H1 (cell line): Measurements from ENCODE around the gene PINK1. TPM values are rescaled to one million over a fixed set of nuclear protein-coding genes. Genes with fewer than 3 reads are reported as not detected.

Experiments used
- CTCF ChIA-PET: fragments of 300-600 bp; sonication (Branson Sonifier 250); formaldehyde crosslinking; loops from one replicate; lab custom pipeline; 2021; ENCODE audit not compliant: partially characterized antibody; lab: Charles Lee
- POLR2A ChIA-PET: fragments of 300-600 bp; sonication (Branson Sonifier 250); formaldehyde crosslinking; loops from one replicate; lab custom pipeline; 2021; ENCODE audit warnings: inconsistent platforms; ENCODE audit not compliant: partially characterized antibody; lab: Charles Lee
- DNase-seq, 2 experiments: peaks; one replicate each; pipeline versions ENCODE4 v3.0.0 to v3.0.0-alpha.2; 2010 to 2022; ENCODE audit warnings: low spot score in 2 of 2, low read depth in 1 of 2, mixed read lengths in 1 of 2
- FAIRE-seq: peaks from 2 replicates; lab custom pipeline; 2011; peaks lifted over from hg19 to GRCh38; lab: Jason Lieb, UNC
- H2AFZ ChIP-seq: 2 replicates; pipeline ENCODE4 v1.8.1; 2012; ENCODE audit warnings: low read length, inconsistent platforms
- H2AK5ac ChIP-seq: 2 replicates; pipeline ENCODE4 v1.6.1; 2013; ENCODE audit warnings: low read depth, low read length
- H2BK120ac ChIP-seq: replicated peaks from 2 replicates; pipeline ENCODE3; 2013; ENCODE audit warnings: low read depth, low read length, inconsistent platforms
- H2BK12ac ChIP-seq: 2 replicates; pipeline ENCODE4 v1.6.1; 2013; ENCODE audit warnings: low read depth, low read length
- H2BK15ac ChIP-seq: 2 replicates; pipeline ENCODE4 v1.6.1; 2013; ENCODE audit warnings: low read length
- H2BK20ac ChIP-seq: 2 replicates; pipeline ENCODE4 v1.6.1; 2013; ENCODE audit warnings: low read length
- H2BK5ac ChIP-seq: 2 replicates; pipeline ENCODE4 v1.6.1; 2013; ENCODE audit warnings: low read depth, low read length
- H3K14ac ChIP-seq: 2 replicates; pipeline ENCODE4 v1.6.1; 2013; ENCODE audit warnings: inconsistent platforms; ENCODE audit not compliant: insufficient read length
- H3K18ac ChIP-seq: 2 replicates; pipeline ENCODE4 v1.6.1; 2013; ENCODE audit warnings: low read length; ENCODE audit errors: extremely low read depth
- H3K23ac ChIP-seq: 2 replicates; pipeline ENCODE4 v1.6.1; 2013; ENCODE audit warnings: inconsistent platforms; ENCODE audit not compliant: insufficient read length
- H3K23me2 ChIP-seq: 2 replicates; pipeline ENCODE4 v1.6.1; 2013; ENCODE audit warnings: low read depth, low read length
- H3K27ac ChIP-seq: 2 replicates; pipeline ENCODE4 v1.6.1; 2011; ENCODE audit warnings: low read depth, low read length, inconsistent platforms
- H3K27me3 ChIP-seq, 4 experiments: replicated peaks in 1 of 4; 1 replicate in 1 of 4; 2 replicates in 3 of 4; pipeline versions ENCODE4 v1.6.1 to v1.8.1; 2011 to 2013; ENCODE audit warnings: low read length in 3 of 4, mild to moderate bottlenecking in 3 of 4, inconsistent platforms in 2 of 4, mixed read lengths in 2 of 4, moderate library complexity in 1 of 4; ENCODE audit not compliant: control insufficient read depth in 3 of 4, insufficient read depth in 3 of 4; ENCODE audit errors: extremely low read depth in 1 of 4
- H3K36me3 ChIP-seq, 4 experiments: 2 replicates each; pipeline versions ENCODE4 v1.6.1 to v1.8.1; 2011 to 2013; ENCODE audit warnings: mild to moderate bottlenecking in 4 of 4, low read length in 3 of 4, moderate library complexity in 2 of 4, control low read depth in 1 of 4, inconsistent platforms in 1 of 4; ENCODE audit not compliant: insufficient read depth in 4 of 4, control insufficient read depth in 2 of 4
- H3K4ac ChIP-seq: replicated peaks from 2 replicates; pipeline ENCODE3; 2013; ENCODE audit warnings: low read length, low read depth, mixed read lengths, inconsistent platforms; ENCODE audit not compliant: insufficient read length
- H3K4me1 ChIP-seq, 4 experiments: replicated peaks in 1 of 4; 1 replicate in 1 of 4; 2 replicates in 3 of 4; pipeline versions ENCODE4 v1.6.1 to v1.8.1; 2011 to 2013; ENCODE audit warnings: low read length in 3 of 4, inconsistent platforms in 2 of 4, mixed read lengths in 1 of 4; ENCODE audit not compliant: insufficient read depth in 4 of 4, control insufficient read depth in 3 of 4
- H3K4me2 ChIP-seq, 2 experiments: 2 replicates each; pipeline versions ENCODE4 v1.6.1 to v1.8.1; 2011 to 2013; ENCODE audit warnings: low read depth in 2 of 2, low read length in 2 of 2, control low read depth in 1 of 2, inconsistent platforms in 1 of 2, mild to moderate bottlenecking in 1 of 2; ENCODE audit not compliant: insufficient read depth in 1 of 2
- H3K4me3 ChIP-seq, 4 experiments: fragments of 200-600, 300-600 bp in 1 of 4; sonication (generic), shearing (Covaris generic), sonication (Bioruptor Twin) in 1 of 4; 2 replicates each; pipeline versions ENCODE4 v1.5.1 to v1.8.1; 2011 to 2016; ENCODE audit warnings: low read length in 4 of 4, low read depth in 3 of 4, control low read depth in 2 of 4, inconsistent platforms in 2 of 4, mild to moderate bottlenecking in 2 of 4, mixed read lengths in 1 of 4, moderate library complexity in 1 of 4; ENCODE audit not compliant: insufficient read depth in 2 of 4; ENCODE audit errors: extremely low read depth in 1 of 4
- H3K56ac ChIP-seq: replicated peaks from 2 replicates; pipeline ENCODE3; 2013; ENCODE audit warnings: low read depth, mild to moderate bottlenecking, mixed read lengths, low read length, inconsistent platforms; ENCODE audit not compliant: insufficient read length
- H3K79me1 ChIP-seq: 2 replicates; pipeline ENCODE4 v1.6.1; 2013; ENCODE audit warnings: low read depth, low read length, control low read depth
- H3K79me2 ChIP-seq, 2 experiments: 2 replicates each; pipeline versions ENCODE4 v1.6.1 to v1.8.1; 2012 to 2013; ENCODE audit warnings: low read length in 2 of 2, mild to moderate bottlenecking in 2 of 2, inconsistent platforms in 1 of 2; ENCODE audit not compliant: insufficient read depth in 2 of 2, control insufficient read depth in 1 of 2
- H3K9ac ChIP-seq, 4 experiments: replicated peaks in 1 of 4; 1 replicate in 1 of 4; 2 replicates in 3 of 4; pipeline versions ENCODE4 v1.6.1 to v1.8.1; 2011 to 2013; ENCODE audit warnings: low read depth in 3 of 4, low read length in 3 of 4, control low read depth in 2 of 4, mild to moderate bottlenecking in 2 of 4, moderate library complexity in 2 of 4, inconsistent platforms in 1 of 4; ENCODE audit errors: extremely low read depth in 1 of 4
- H3K9me3 ChIP-seq, 2 experiments: 2 replicates each; pipeline versions ENCODE4 v1.6.1 to v1.8.1; 2012 to 2013; ENCODE audit warnings: mild to moderate bottlenecking in 2 of 2, moderate library complexity in 2 of 2, control low read depth in 1 of 2, inconsistent platforms in 1 of 2, low read depth in 1 of 2, low read length in 1 of 2, mixed read lengths in 1 of 2; ENCODE audit not compliant: insufficient read depth in 2 of 2
- H4K20me1 ChIP-seq, 2 experiments: replicated peaks in 1 of 2; 2 replicates each; pipeline versions ENCODE3 to v1.8.1; 2011 to 2013; ENCODE audit warnings: inconsistent platforms in 2 of 2, low read length in 2 of 2, mild to moderate bottlenecking in 1 of 2; ENCODE audit not compliant: insufficient read depth in 2 of 2, control insufficient read depth in 1 of 2
- H4K5ac ChIP-seq: 2 replicates; pipeline ENCODE4 v1.6.1; 2013; ENCODE audit warnings: low read length, low read depth, mixed read lengths, inconsistent platforms; ENCODE audit not compliant: insufficient read length
- H4K8ac ChIP-seq: 2 replicates; pipeline ENCODE4 v1.8.0; 2013; ENCODE audit warnings: mild to moderate bottlenecking, moderate library complexity, low read length, inconsistent platforms; ENCODE audit not compliant: insufficient read depth; ENCODE audit errors: extremely low read depth
- H4K91ac ChIP-seq: replicated peaks from 2 replicates; pipeline ENCODE3; 2013; ENCODE audit warnings: low read length, mixed read lengths, inconsistent platforms; ENCODE audit not compliant: insufficient read length
- ASH2L ChIP-seq: fragments of 200-600, 300-600 bp; sonication (generic); IDR thresholded peaks from one replicate; pipeline ENCODE4 v1.7.1; 2017; ENCODE audit warnings: low read length
- CTBP2 ChIP-seq: IDR thresholded peaks from 2 replicates; pipeline ENCODE4 v1.7.0; 2011; ENCODE audit warnings: borderline replicate concordance, mild to moderate bottlenecking, moderate library complexity, mixed read lengths, low read length; ENCODE audit not compliant: insufficient read depth, insufficient read length
- EGR1 ChIP-seq: IDR thresholded peaks from 2 replicates; pipeline ENCODE4 v1.6.1; 2011; ENCODE audit warnings: low read depth, low read length, borderline replicate concordance
- KDM5A ChIP-seq: fragments of 200-600 bp; IDR thresholded peaks from 2 replicates; pipeline ENCODE4 v1.7.1; 2012; ENCODE audit warnings: mild to moderate bottlenecking, low read length, inconsistent platforms, mixed read lengths
- RAD21 ChIP-seq, 2 experiments: IDR thresholded peaks in 1 of 2; conservative IDR thresholded peaks in 1 of 2; 2 replicates each; pipeline ENCODE4 v1.6.1; 2011; ENCODE audit warnings: low read depth in 2 of 2, low read length in 2 of 2, improper control_type of control experiment in 1 of 2, inconsistent platforms in 1 of 2, mild to moderate bottlenecking in 1 of 2, moderate library complexity in 1 of 2
- SRF ChIP-seq: IDR thresholded peaks from 2 replicates; pipeline ENCODE4 v1.6.1; 2011; ENCODE audit warnings: mild to moderate bottlenecking, low read depth, low read length, moderate library complexity
- TCF12 ChIP-seq: IDR thresholded peaks from 2 replicates; pipeline ENCODE4 v1.6.1; 2011; ENCODE audit warnings: low read depth, mild to moderate bottlenecking, low read length
- WGBS, 2 experiments: shearing (Covaris generic) in 1 of 2; methylation state at CpG; one replicate each; pipeline versions ENCODE4 v1.1.6 to v1.1.7; 2013 to 2015; ENCODE audit warnings: low lambda C conversion rate in 2 of 2, mixed read lengths in 2 of 2, inconsistent platforms in 1 of 2, low coverage in 1 of 2, missing lambda C conversion rate in 1 of 2; ENCODE audit not compliant: insufficient replicate concordance in 2 of 2, insufficient coverage in 1 of 2, insufficient read length in 1 of 2; ENCODE audit errors: extremely low coverage in 1 of 2, missing lambda C conversion rate in 1 of 2; 5-methylcytosine and 5-hydroxymethylcytosine counted together
- long read RNA-seq, 2 experiments: library from RNA in 1 of 2; library from capped mRNA in 1 of 2; stranded (forward); transcript quantifications; one replicate each; pipeline ENCODE4 v2.0.0, GENCODE V29; 2021; ENCODE audit warnings: inconsistent platforms in 1 of 2
- polyA minus RNA-seq, 3 experiments: library from RNA; depleted of rRNA, polyadenylated mRNA; stranded (reverse); fragments of >200 nt; gene quantifications; 1 replicate in 2 of 3; 2 replicates in 1 of 3; pipeline ENCODE4 v1.2.3, GENCODE V29; 2011
- polyA plus RNA-seq, 7 experiments: library from polyadenylated mRNA; depleted of rRNA in 3 of 7; stranded (reverse) in 5 of 7; unstranded in 2 of 7; fragments of >200 nt in 5 of 7; fragments of 200-250 nt in 2 of 7; gene quantifications; 1 replicate in 5 of 7; 2 replicates in 1 of 7; 4 replicates in 1 of 7; pipeline versions ENCODE4 v1.2.1 to v1.2.3, GENCODE V29; 2011 to 2013; ENCODE audit warnings: missing spikeins in 2 of 7, mixed read lengths in 2 of 7
- total RNA-seq: library from RNA; stranded (reverse); fragmentation: NEBNext Ultra II Directional; extraction: Animal tissue kit (Norgen Biotek cat#: 25700); gene quantifications from 2 replicates; pipeline ENCODE4 v1.2.1, GENCODE V29; 2021

Gene PINK1
- 19.3 and 20.5 TPM in 2 replicates for total RNA-seq
- polyA plus RNA-seq (2011; rRNA removed) = 16.1 and 21.0 TPM in 2 replicates
- polyA plus RNA-seq (2011; cell fraction: cytosol; rRNA removed) = 24.1 TPM
- 18.1 TPM for polyA plus RNA-seq (2011; cell fraction: nucleus; rRNA removed)
- polyA plus RNA-seq (2012, experiment 1 of 2) = 13.9 to 22.3 TPM (median 20.0 TPM) in 4 replicates
- 14.5 TPM for polyA plus RNA-seq (2012, experiment 2 of 2)
- polyA plus RNA-seq (2013, experiment 1 of 2) = 12.1 TPM
- polyA plus RNA-seq (2013, experiment 2 of 2) = 12.0 TPM
- 8.6 and 13.2 TPM in 2 replicates for polyA minus RNA-seq (2011; rRNA and poly(A)+ RNA removed)
- polyA minus RNA-seq (2011; cell fraction: cytosol; rRNA and poly(A)+ RNA removed) = 7.8 TPM
- polyA minus RNA-seq (2011; cell fraction: nucleus; rRNA and poly(A)+ RNA removed) = 5.9 TPM
- long read RNA-seq, experiment 1, transcript PINK1-201 (8 exons, 2,660 nt) = major isoform, 6 of 17 reads
- long read RNA-seq, experiment 1, partial matches to known transcripts = 9 of 17 reads
- long read RNA-seq, experiment 1, other reads (novel, unspliced or antisense) = 2 of 17 reads
- long read RNA-seq, experiment 2, partial matches to known transcripts = 2 of 2 reads
- long read RNA-seq, experiment 2, other reads (novel, unspliced or antisense) = 0 of 2 reads

DNA sequence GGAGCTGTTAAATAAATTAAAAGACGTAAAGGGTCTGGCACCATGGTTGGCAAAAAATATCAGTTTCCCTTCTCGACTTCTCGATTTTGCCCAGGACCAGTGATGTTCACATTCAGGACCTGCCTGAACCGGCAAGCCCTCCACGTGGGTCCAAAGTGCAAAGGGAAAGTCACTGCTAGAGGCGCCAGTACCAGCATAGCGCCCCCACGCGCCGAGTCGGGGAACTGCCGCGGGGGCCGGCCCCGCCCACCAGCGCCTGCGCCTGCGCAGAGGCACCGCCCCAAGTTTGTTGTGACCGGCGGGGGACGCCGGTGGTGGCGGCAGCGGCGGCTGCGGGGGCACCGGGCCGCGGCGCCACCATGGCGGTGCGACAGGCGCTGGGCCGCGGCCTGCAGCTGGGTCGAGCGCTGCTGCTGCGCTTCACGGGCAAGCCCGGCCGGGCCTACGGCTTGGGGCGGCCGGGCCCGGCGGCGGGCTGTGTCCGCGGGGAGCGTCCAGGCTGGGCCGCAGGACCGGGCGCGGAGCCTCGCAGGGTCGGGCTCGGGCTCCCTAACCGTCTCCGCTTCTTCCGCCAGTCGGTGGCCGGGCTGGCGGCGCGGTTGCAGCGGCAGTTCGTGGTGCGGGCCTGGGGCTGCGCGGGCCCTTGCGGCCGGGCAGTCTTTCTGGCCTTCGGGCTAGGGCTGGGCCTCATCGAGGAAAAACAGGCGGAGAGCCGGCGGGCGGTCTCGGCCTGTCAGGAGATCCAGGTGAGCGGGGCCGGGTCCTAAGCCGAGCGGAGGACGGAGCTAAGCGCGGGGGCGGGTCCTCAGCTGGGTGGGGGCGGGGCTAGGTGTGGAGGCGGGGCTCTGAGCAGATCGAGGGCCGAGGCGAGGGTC is at the start of gene PINK1:
TSS of gene PINK1 (plus strand) at position 269 of the 875 bp plus-strand sequence. CDS start at position 360, 91 bp downstream.
- Histone ChIP-seq H3K23me2 (peaks cover 5% of the 10 kb centered on the region; the same call in 1 of the 2 replicates), H4K91ac (peak within 1 kb of the TSS; percentile 82), H2AFZ (peak within 1 kb of the TSS; percentile 99), H2BK20ac (peak within 1 kb of the TSS; percentile 28; the same call in 1 of the 2 replicates), H3K79me2 (no peaks in the 10 kb centered on the region), H3K36me3 (no peaks in the 10 kb centered on the region; a peak in 1 of 8 replicates), H4K8ac (peak within 1 kb of the TSS; percentile 12; the same call in 1 of the 2 replicates), H3K4ac (peak within 1 kb of the TSS; percentile 11), H4K5ac (no peak within 1 kb of the TSS), H3K27me3 (peaks cover 0 to 5% (median 0%) of the 10 kb centered on the region in 4 experiments; a peak in 2 of 7 replicates), H3K4me3 (peak within 1 kb of the TSS; percentile 70 to 80 (median 75)), H3K14ac (no peak within 1 kb of the TSS), H3K9ac (peak within 1 kb of the TSS; percentile 22 to 85 (median 60); a peak in 6 of 7 replicates), H3K56ac (no peak within 1 kb of the TSS), H3K79me1 (no peaks in the 10 kb centered on the region), H3K4me1 (peaks cover 0 to 7% (median 0%) of the 10 kb centered on the region in 4 experiments; a peak in 2 of 7 replicates), H2BK120ac (peak within 1 kb of the TSS; percentile 14), H2BK12ac (peak within 1 kb of the TSS; percentile 76; the same call in 1 of the 2 replicates), H2AK5ac (peak within 1 kb of the TSS; percentile 17; the same call in 1 of the 2 replicates), H3K23ac (no peak within 1 kb of the TSS), H3K18ac (no peak within 1 kb of the TSS; the same call in 1 of the 2 replicates), H3K27ac (no peak within 1 kb of the TSS; the same call in 1 of the 2 replicates), H3K9me3 (peaks cover under 1 to 4% of the 10 kb centered on the region in 2 experiments; a peak in 1 of 4 replicates), H4K20me1 (no peaks in the 10 kb centered on the region), H3K4me2 (peak within 1 kb of the TSS; percentile 80 to 89), H2BK15ac (peak within 1 kb of the TSS; percentile 95), H2BK5ac (peak within 1 kb of the TSS; percentile 3; the same call in 1 of the 2 replicates)
- WGBS, 2 experiments = 3% methylated on average over 77 of the region's 93 CpGs; no CpG with 5 or more reads in 1 of the 2 experiments
- CTCF ChIA-PET = interaction anchor here (0.6 to 5.8 kb wide), 44 partner anchors 8 to 1405 kb away, joined by 3 to 47 read pairs (median 4); partner anchors contain the start of genes CDA, DDOST and FAM43B
- FAIRE-seq = no peak
- peak; percentile 67 to 100 for DNase-seq
- POLR2A ChIA-PET = interaction anchor here (0.6 to 2.3 kb wide), 11 partner anchors 8 to 153 kb away, joined by 3 to 13 read pairs (median 3); partner anchors contain the start of genes FAM43B and HP1BP3
- TF ChIP-seq RAD21 (IDR thresholded peaks at IDR 0.05 in 1 of 2, conservative IDR thresholded peaks at IDR 0.05 in 1 of 2; ENCODE audit: low read depth in 2 of 2, low read length in 2 of 2) = peak; percentile 76 to 82
- 0 out of 2 replicates have a peak, but pooled peaks have one; percentile 6 for TF ChIP-seq EGR1
- TF ChIP-seq SRF = no peak
- TF ChIP-seq ASH2L = peak; percentile 22
- TF ChIP-seq CTBP2 = no peak
- TF ChIP-seq KDM5A = no peak
- no peak for TF ChIP-seq TCF12
